HCT116 (cell line): ENCODE measurements around the gene TMEM51. TPM values are rescaled to one million over a fixed set of nuclear protein-coding genes. Genes with fewer than 3 reads are reported as not detected.

ENCODE experiments used
- ATAC-seq: fragments of 200-7000 bp; cut with Tn5 transposase; 2 replicates; pipeline ENCODE4 v1.9.1; 2020; ENCODE audit warnings: mild to moderate bottlenecking, moderate library complexity
- BruUV-seq: library from RNA; stranded (reverse); fragments of 400-500 nt; replicated peaks from 2 replicates; lab custom pipeline; 2021; lab: Mats Ljungman, UMichigan
- CTCF ChIA-PET: fragments of 300-600 bp; sonication (Branson Sonifier 250); formaldehyde crosslinking; loops from one replicate; lab custom pipeline; 2021; ENCODE audit warnings: antibody characterized with exemption; lab: Charles Lee
- POLR2A ChIA-PET: fragments of 300-600, 350-600 bp; sonication (Branson Sonifier 250); formaldehyde crosslinking; loops from one replicate; lab custom pipeline; 2021; ENCODE audit warnings: antibody characterized with exemption; lab: Charles Lee
- RAD21 ChIA-PET, 2 experiments: fragments of 300-600 bp; sonication (Branson Sonifier 250); formaldehyde crosslinking; loops; one replicate each; lab custom pipeline; 2023; ENCODE audit warnings: low total read pairs in 2 of 2; ENCODE audit not compliant: uncharacterized antibody in 2 of 2, unreplicated experiment in 2 of 2, low non-redundant PET in 1 of 2; lab: Charles Lee
- DNase-seq: peaks from one replicate; pipeline ENCODE4 v3.0.0-alpha.2; 2010; ENCODE audit warnings: low read depth, low spot score
- H2AFZ ChIP-seq: fragments of 200-600 bp; shearing (Covaris generic), sonication (generic); 2 replicates; pipeline ENCODE4 v1.6.1; 2017; ENCODE audit warnings: low read depth, mixed run types, mixed read lengths, antibody characterized with exemption, low read length; ENCODE audit not compliant: poor library complexity, severe bottlenecking
- H3K27ac ChIP-seq: 2 replicates; pipeline ENCODE4 v1.5.1; 2012; ENCODE audit warnings: low read depth, low read length
- H3K27me3 ChIP-seq: fragments of 200-600 bp; sonication (generic); 2 replicates; pipeline ENCODE4 v1.6.1; 2016; ENCODE audit warnings: mixed run types, low read length, mixed read lengths; ENCODE audit not compliant: insufficient read depth
- H3K36me3 ChIP-seq, 2 experiments: fragments of 200-500 bp in 1 of 2; fragments of 200-600 bp in 1 of 2; sonication (Bioruptor generic) in 1 of 2; sonication (generic) in 1 of 2; 2 replicates each; pipeline versions ENCODE4 v1.5.1 to v1.6.1; 2014 to 2016; ENCODE audit warnings: low read length in 2 of 2, inconsistent platforms in 1 of 2, mixed read lengths in 1 of 2, mixed run types in 1 of 2; ENCODE audit not compliant: insufficient read depth in 2 of 2, control insufficient read depth in 1 of 2
- H3K4me1 ChIP-seq, 2 experiments: fragments of 200-600 bp in 1 of 2; sonication (generic) in 1 of 2; 2 replicates each; pipeline versions ENCODE4 v1.5.1 to v1.6.1; 2012 to 2017; ENCODE audit warnings: low read length in 2 of 2, inconsistent platforms in 1 of 2, mild to moderate bottlenecking in 1 of 2, mixed read lengths in 1 of 2, mixed run types in 1 of 2, moderate library complexity in 1 of 2; ENCODE audit not compliant: insufficient read depth in 2 of 2, control insufficient read depth in 1 of 2
- H3K4me2 ChIP-seq: fragments of 200-600 bp; sonication (generic); 2 replicates; pipeline ENCODE4 v1.6.1; 2017; ENCODE audit warnings: mixed run types, low read length, mixed read lengths
- H3K4me3 ChIP-seq, 2 experiments: fragments of 200-600 bp in 1 of 2; sonication (generic) in 1 of 2; replicated peaks in 1 of 2; 2 replicates each; pipeline ENCODE4 v1.5.1; 2011 to 2016; ENCODE audit warnings: low read length in 2 of 2, control low read depth in 1 of 2, low read depth in 1 of 2, mild to moderate bottlenecking in 1 of 2, mixed read lengths in 1 of 2, mixed run types in 1 of 2
- H3K79me2 ChIP-seq: fragments of 200-600 bp; sonication (generic); 2 replicates; pipeline ENCODE4 v1.6.1; 2017; ENCODE audit warnings: mild to moderate bottlenecking, mixed run types, low read length, moderate library complexity, mixed read lengths; ENCODE audit not compliant: insufficient read depth
- H3K9ac ChIP-seq: fragments of 200-600 bp; sonication (generic); 2 replicates; pipeline ENCODE4 v1.6.1; 2016; ENCODE audit warnings: low read length, mixed read lengths
- H3K9me2 ChIP-seq: fragments of 200-600 bp; sonication (generic), shearing (Covaris generic); 2 replicates; pipeline ENCODE4 v1.6.1; 2017; ENCODE audit warnings: mixed run types, mild to moderate bottlenecking, moderate library complexity; ENCODE audit not compliant: insufficient read depth
- H3K9me3 ChIP-seq, 2 experiments: fragments of 200-500 bp in 1 of 2; fragments of 200-600 bp in 1 of 2; sonication (Bioruptor generic) in 1 of 2; sonication (generic) in 1 of 2; 2 replicates each; pipeline ENCODE4 v1.6.1; 2014 to 2017; ENCODE audit warnings: low read length in 2 of 2, mixed read lengths in 2 of 2, inconsistent platforms in 1 of 2, low read depth in 1 of 2, mild to moderate bottlenecking in 1 of 2, mixed run types in 1 of 2, moderate library complexity in 1 of 2; ENCODE audit not compliant: control insufficient read depth in 1 of 2, insufficient read depth in 1 of 2
- H4K20me1 ChIP-seq: fragments of 200-600 bp; sonication (generic), shearing (Covaris generic); 2 replicates; pipeline ENCODE4 v1.6.1; 2017; ENCODE audit warnings: mixed run types, mild to moderate bottlenecking, moderate library complexity; ENCODE audit not compliant: insufficient read depth
- CEBPB ChIP-seq: IDR thresholded peaks from 2 replicates; pipeline ENCODE4 v1.6.1; 2012; ENCODE audit warnings: low read depth
- EGR1 ChIP-seq: IDR thresholded peaks from 2 replicates; pipeline ENCODE4 v1.6.1; 2012; ENCODE audit warnings: low read depth
- ELF1 ChIP-seq: IDR thresholded peaks from 2 replicates; pipeline ENCODE4 v1.6.1; 2012; ENCODE audit warnings: low read depth, borderline replicate concordance
- EZH2phosphoT487 ChIP-seq: fragments of 200-600 bp; IDR thresholded peaks from 2 replicates; pipeline ENCODE4 v1.6.1; 2018; ENCODE audit warnings: antibody characterized with exemption, borderline replicate concordance
- FOSL1 ChIP-seq: IDR thresholded peaks from 2 replicates; pipeline ENCODE4 v1.6.1; 2012; ENCODE audit warnings: low read depth
- JUND ChIP-seq: IDR thresholded peaks from 2 replicates; pipeline ENCODE4 v1.6.1; 2012
- POLR2A ChIP-seq: IDR thresholded peaks from 2 replicates; pipeline ENCODE4 v1.7.0; 2011; ENCODE audit warnings: borderline replicate concordance; ENCODE audit not compliant: insufficient read depth, insufficient read length; ENCODE audit errors: extremely low read depth
- POLR2AphosphoS5 ChIP-seq: IDR thresholded peaks from 2 replicates; pipeline ENCODE4 v1.6.1; 2011; ENCODE audit warnings: mild to moderate bottlenecking, low read depth, low read length, moderate library complexity
- SRF ChIP-seq: IDR thresholded peaks from 2 replicates; pipeline ENCODE4 v1.6.1; 2012; ENCODE audit warnings: low read depth
- YY1 ChIP-seq: IDR thresholded peaks from 2 replicates; pipeline ENCODE4 v1.6.1; 2011; ENCODE audit warnings: low read length, low read depth, moderate library complexity, mild to moderate bottlenecking; ENCODE audit not compliant: insufficient replicate concordance; ENCODE audit errors: extremely low read depth
- ZFX ChIP-seq: fragments of 450-650 bp; IDR thresholded peaks from 2 replicates; pipeline ENCODE4 v1.6.1; 2017
- ZNF274 ChIP-seq: fragments of 200-500 bp; sonication (Bioruptor generic); IDR thresholded peaks from 2 replicates; pipeline ENCODE4 v1.6.1; 2014; ENCODE audit warnings: mild to moderate bottlenecking, low read depth, low read length, inconsistent platforms
- intact Hi-C: fragments of 100-400 bp; cut with micrococcal nuclease; formaldehyde crosslinking; loops from 2 replicates; pipeline ENCODE4 v1.10.0; 2022
- total RNA-seq: library from RNA; stranded (reverse); gene quantifications from one replicate; pipeline ENCODE4 v1.2.1, GENCODE V29; 2021; ENCODE audit not compliant: unreplicated experiment
- TF ChIP-seq, protein P1 (sequence below), 3 experiments: fragments of 200-600 bp in 1 of 3; sonication (generic) in 1 of 3; IDR thresholded peaks in 2 of 3; conservative IDR thresholded peaks in 1 of 3; 2 replicates each; pipeline ENCODE4 v1.5.1; 2012 to 2017; ENCODE audit warnings: low read depth in 2 of 3, low read length in 2 of 3, antibody characterized with exemption in 1 of 3, borderline replicate concordance in 1 of 3, control low read depth in 1 of 3, mild to moderate bottlenecking in 1 of 3, mixed read lengths in 1 of 3, mixed run types in 1 of 3, moderate library complexity in 1 of 3; ENCODE audit not compliant: insufficient read depth in 1 of 3
- TF ChIP-seq, protein P2 (sequence below): IDR thresholded peaks from 2 replicates; pipeline ENCODE4 v1.6.1; 2012
- TF ChIP-seq, protein P3 (sequence below): IDR thresholded peaks from 2 replicates; pipeline ENCODE4 v1.6.1; 2012; ENCODE audit warnings: low read depth
- TF ChIP-seq, protein P4 (sequence below): IDR thresholded peaks from 2 replicates; pipeline ENCODE4 v1.6.1; 2011; ENCODE audit warnings: mild to moderate bottlenecking, low read length, moderate library complexity; ENCODE audit not compliant: insufficient replicate concordance; ENCODE audit errors: extremely low read depth
- TF ChIP-seq, protein P5 (sequence below): IDR thresholded peaks from 2 replicates; pipeline ENCODE4 v1.6.1; 2012

Gene TMEM51
- total RNA-seq, 1 experiment from 2014 or later = 16.6 TPM

DNA sequence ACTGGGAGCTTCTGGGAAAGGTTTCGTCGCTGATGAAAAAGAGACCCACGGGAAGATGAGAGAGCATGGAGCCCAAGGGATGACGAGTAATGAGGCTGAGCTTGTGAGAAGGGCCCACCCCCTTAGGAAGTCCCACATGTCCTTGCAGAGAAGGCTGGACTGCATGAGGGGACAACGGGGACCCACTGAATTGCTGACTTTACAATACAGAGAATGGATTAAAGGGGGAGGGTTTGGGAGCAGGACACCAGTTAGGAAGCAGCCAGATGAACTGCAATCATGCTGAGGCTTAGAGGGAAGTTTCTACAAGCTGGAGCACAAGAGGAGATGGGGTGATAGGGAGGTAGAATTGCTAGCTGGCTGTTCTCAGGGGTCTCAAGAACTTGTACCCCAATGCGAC is 5.5 kb upstream of the TMEM51 start (continued):
- TF ChIP-seq, protein P1, sequence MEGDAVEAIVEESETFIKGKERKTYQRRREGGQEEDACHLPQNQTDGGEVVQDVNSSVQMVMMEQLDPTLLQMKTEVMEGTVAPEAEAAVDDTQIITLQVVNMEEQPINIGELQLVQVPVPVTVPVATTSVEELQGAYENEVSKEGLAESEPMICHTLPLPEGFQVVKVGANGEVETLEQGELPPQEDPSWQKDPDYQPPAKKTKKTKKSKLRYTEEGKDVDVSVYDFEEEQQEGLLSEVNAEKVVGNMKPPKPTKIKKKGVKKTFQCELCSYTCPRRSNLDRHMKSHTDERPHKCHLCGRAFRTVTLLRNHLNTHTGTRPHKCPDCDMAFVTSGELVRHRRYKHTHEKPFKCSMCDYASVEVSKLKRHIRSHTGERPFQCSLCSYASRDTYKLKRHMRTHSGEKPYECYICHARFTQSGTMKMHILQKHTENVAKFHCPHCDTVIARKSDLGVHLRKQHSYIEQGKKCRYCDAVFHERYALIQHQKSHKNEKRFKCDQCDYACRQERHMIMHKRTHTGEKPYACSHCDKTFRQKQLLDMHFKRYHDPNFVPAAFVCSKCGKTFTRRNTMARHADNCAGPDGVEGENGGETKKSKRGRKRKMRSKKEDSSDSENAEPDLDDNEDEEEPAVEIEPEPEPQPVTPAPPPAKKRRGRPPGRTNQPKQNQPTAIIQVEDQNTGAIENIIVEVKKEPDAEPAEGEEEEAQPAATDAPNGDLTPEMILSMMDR (IDR thresholded peaks at IDR 0.05 in 2 of 3, conservative IDR thresholded peaks at IDR 0.05 in 1 of 3; ENCODE audit: borderline replicate concordance in 1 of 3, insufficient read depth in 1 of 3, low read depth in 2 of 3, low read length in 2 of 3) = no peak
- no peak for TF ChIP-seq SRF
- no peak for TF ChIP-seq POLR2A
- no peak for TF ChIP-seq FOSL1
- no peak for TF ChIP-seq EZH2phosphoT487
- no peak for TF ChIP-seq ZFX

DNA sequence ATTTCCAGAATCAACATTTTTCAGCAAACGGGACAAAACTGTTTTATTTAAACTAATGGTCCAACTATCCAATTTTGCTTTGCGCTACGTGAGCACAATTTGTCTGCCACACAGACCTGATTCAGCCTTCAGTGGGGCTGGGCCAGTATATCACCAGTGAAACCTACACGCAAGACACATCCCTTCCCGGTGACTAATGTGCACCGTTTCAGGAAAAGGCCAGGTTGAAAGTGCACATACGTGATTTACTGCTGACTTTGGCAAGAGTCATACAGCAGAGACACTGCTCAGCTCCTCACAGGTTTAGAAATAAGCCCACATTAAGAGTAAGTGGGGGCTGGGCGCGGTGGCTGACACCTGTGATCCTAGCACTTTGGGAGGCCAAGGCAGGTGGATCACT is 5.1 kb upstream of the TMEM51 start:
- H3K9me3 ChIP-seq = no peaks in the 10 kb centered on the region
- H3K4me3 ChIP-seq = no peak overlapping the region
- no peaks in the 10 kb centered on the region for H4K20me1 ChIP-seq
- no peaks in the 10 kb centered on the region for H3K27me3 ChIP-seq
- no peak overlapping the region for H3K9ac ChIP-seq
- H3K4me2 ChIP-seq = no peak overlapping the region
- no peaks in the 10 kb centered on the region for H3K36me3 ChIP-seq
- H2AFZ ChIP-seq = no peak overlapping the region
- ChIA-PET CTCF (no interaction called here), RAD21 (no interaction called here), POLR2A (no interaction called here)
- no peak overlapping the region for H3K27ac ChIP-seq
- no peaks in the 10 kb centered on the region for H3K9me2 ChIP-seq
- BruUV-seq = no TSS peak
- H3K4me1 ChIP-seq = peaks cover 5 to 10% of the 10 kb centered on the region in 2 experiments; a peak in 3 of 4 replicates
- TF ChIP-seq POLR2A (no peak), CEBPB (no peak), EGR1 (no peak), POLR2AphosphoS5 (no peak), JUND (no peak), YY1 (no peak), ZNF274 (no peak), ELF1 (no peak)
- TF ChIP-seq, protein P2, sequence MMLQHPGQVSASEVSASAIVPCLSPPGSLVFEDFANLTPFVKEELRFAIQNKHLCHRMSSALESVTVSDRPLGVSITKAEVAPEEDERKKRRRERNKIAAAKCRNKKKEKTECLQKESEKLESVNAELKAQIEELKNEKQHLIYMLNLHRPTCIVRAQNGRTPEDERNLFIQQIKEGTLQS = no peak
- TF ChIP-seq, protein P3, sequence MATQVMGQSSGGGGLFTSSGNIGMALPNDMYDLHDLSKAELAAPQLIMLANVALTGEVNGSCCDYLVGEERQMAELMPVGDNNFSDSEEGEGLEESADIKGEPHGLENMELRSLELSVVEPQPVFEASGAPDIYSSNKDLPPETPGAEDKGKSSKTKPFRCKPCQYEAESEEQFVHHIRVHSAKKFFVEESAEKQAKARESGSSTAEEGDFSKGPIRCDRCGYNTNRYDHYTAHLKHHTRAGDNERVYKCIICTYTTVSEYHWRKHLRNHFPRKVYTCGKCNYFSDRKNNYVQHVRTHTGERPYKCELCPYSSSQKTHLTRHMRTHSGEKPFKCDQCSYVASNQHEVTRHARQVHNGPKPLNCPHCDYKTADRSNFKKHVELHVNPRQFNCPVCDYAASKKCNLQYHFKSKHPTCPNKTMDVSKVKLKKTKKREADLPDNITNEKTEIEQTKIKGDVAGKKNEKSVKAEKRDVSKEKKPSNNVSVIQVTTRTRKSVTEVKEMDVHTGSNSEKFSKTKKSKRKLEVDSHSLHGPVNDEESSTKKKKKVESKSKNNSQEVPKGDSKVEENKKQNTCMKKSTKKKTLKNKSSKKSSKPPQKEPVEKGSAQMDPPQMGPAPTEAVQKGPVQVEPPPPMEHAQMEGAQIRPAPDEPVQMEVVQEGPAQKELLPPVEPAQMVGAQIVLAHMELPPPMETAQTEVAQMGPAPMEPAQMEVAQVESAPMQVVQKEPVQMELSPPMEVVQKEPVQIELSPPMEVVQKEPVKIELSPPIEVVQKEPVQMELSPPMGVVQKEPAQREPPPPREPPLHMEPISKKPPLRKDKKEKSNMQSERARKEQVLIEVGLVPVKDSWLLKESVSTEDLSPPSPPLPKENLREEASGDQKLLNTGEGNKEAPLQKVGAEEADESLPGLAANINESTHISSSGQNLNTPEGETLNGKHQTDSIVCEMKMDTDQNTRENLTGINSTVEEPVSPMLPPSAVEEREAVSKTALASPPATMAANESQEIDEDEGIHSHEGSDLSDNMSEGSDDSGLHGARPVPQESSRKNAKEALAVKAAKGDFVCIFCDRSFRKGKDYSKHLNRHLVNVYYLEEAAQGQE = no peak
- TF ChIP-seq, protein P4, sequence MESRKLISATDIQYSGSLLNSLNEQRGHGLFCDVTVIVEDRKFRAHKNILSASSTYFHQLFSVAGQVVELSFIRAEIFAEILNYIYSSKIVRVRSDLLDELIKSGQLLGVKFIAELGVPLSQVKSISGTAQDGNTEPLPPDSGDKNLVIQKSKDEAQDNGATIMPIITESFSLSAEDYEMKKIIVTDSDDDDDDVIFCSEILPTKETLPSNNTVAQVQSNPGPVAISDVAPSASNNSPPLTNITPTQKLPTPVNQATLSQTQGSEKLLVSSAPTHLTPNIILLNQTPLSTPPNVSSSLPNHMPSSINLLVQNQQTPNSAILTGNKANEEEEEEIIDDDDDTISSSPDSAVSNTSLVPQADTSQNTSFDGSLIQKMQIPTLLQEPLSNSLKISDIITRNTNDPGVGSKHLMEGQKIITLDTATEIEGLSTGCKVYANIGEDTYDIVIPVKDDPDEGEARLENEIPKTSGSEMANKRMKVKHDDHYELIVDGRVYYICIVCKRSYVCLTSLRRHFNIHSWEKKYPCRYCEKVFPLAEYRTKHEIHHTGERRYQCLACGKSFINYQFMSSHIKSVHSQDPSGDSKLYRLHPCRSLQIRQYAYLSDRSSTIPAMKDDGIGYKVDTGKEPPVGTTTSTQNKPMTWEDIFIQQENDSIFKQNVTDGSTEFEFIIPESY = no peak
- TF ChIP-seq, protein P5, sequence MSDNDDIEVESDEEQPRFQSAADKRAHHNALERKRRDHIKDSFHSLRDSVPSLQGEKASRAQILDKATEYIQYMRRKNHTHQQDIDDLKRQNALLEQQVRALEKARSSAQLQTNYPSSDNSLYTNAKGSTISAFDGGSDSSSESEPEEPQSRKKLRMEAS = no peak
- ATAC-seq (no peak), DNase-seq (no peak)
- H3K79me2 ChIP-seq = no peaks in the 10 kb centered on the region
- intact Hi-C loops = no loop called here
